Measurements from ENCODE around the gene TP53RK. TPM values are rescaled to one million over a fixed set of nuclear protein-coding genes. Genes with fewer than 3 reads are reported as not detected.

TP53RK gene
- polyA plus RNA-seq, 1 donor from 2014 or later, result 22.7 TPM

- TF ChIP-seq REST (IDR thresholded peaks at IDR 0.05; ENCODE audit: borderline replicate concordance), result no peak
- TF ChIP-seq POLR2AphosphoS5 (IDR thresholded peaks at IDR 0.05), result no peak
- TF ChIP-seq SMC3 (conservative IDR thresholded peaks at IDR 0.05; ENCODE audit: poor library complexity), result no peak
- no peak for TF ChIP-seq EP300 (conservative IDR thresholded peaks at IDR 0.05; ENCODE audit: poor library complexity, severe bottlenecking)
- TF ChIP-seq EZH2 (IDR thresholded peaks at IDR 0.05; ENCODE audit: borderline replicate concordance, insufficient read depth, low read length, poor library complexity, severe bottlenecking), result no peak
- TF ChIP-seq MXI1 (conservative IDR thresholded peaks at IDR 0.05; ENCODE audit: poor library complexity, severe bottlenecking), result no peak
- no peak for TF ChIP-seq TAF1 (IDR thresholded peaks at IDR 0.05; ENCODE audit: low read depth)
- TF ChIP-seq RAD21 (conservative IDR thresholded peaks at IDR 0.05), result no peak
- no peak for TF ChIP-seq CTCF (IDR thresholded peaks at IDR 0.05; ENCODE audit: poor library complexity, severe bottlenecking)
- H3F3A ChIP-seq (ENCODE audit: insufficient read depth, low read length, poor library complexity, severe bottlenecking), result no peaks in the 10 kb centered on the region
- no peak overlapping the region for H2AFZ ChIP-seq (ENCODE audit: low read depth, low read length)
- H4K20me1 ChIP-seq (ENCODE audit: insufficient read depth), result no peaks in the 10 kb centered on the region
- no peaks in the 10 kb centered on the region for H3K9me2 ChIP-seq (ENCODE audit: insufficient read depth, low read length)
- H3K9ac ChIP-seq (ENCODE audit: low read length), result no peak overlapping the region
- no peak overlapping the region for H3K4me2 ChIP-seq (ENCODE audit: low read length)
- no peak overlapping the region for H3K27ac ChIP-seq (ENCODE audit: low read length)
- no peaks in the 10 kb centered on the region for H3K79me2 ChIP-seq (replicated peaks; ENCODE audit: insufficient read depth, low read length)
- no peaks in the 10 kb centered on the region for H3K9me3 ChIP-seq (ENCODE audit: low read length)
- no peaks in the 10 kb centered on the region for H3K36me3 ChIP-seq (ENCODE audit: insufficient read depth, low read length)
- H3K27me3 ChIP-seq (ENCODE audit: insufficient read depth, low read depth, low read length), result peaks cover 19% of the 10 kb centered on the region
- H3K4me3 ChIP-seq (ENCODE audit: low read length), result no peak overlapping the region
These were observed 22.9 kb upstream of the TP53RK start for GRCh38 chr20:46712056-46712636.

GRCh38 chr20:46710153-46710913, 21.1 kb upstream of the TP53RK start:
- no peak overlapping the region for H3K27ac ChIP-seq (ENCODE audit: low read length)
- no peak overlapping the region for H3K4me3 ChIP-seq (ENCODE audit: low read length)
- H4K20me1 ChIP-seq (ENCODE audit: insufficient read depth), result no peaks in the 10 kb centered on the region
- H2AFZ ChIP-seq (ENCODE audit: low read depth, low read length), result no peak overlapping the region
- H3K27me3 ChIP-seq (ENCODE audit: insufficient read depth, low read depth, low read length), result peaks cover 19% of the 10 kb centered on the region
- TF ChIP-seq EZH2 (IDR thresholded peaks at IDR 0.05; ENCODE audit: borderline replicate concordance, insufficient read depth, low read length, poor library complexity, severe bottlenecking), result no peak
- no peak for TF ChIP-seq EP300 (conservative IDR thresholded peaks at IDR 0.05; ENCODE audit: poor library complexity, severe bottlenecking)
- no peak for TF ChIP-seq RAD21 (conservative IDR thresholded peaks at IDR 0.05)
- no peak for TF ChIP-seq TAF1 (IDR thresholded peaks at IDR 0.05; ENCODE audit: low read depth)
- TF ChIP-seq MXI1 (conservative IDR thresholded peaks at IDR 0.05; ENCODE audit: poor library complexity, severe bottlenecking), result no peak
- H3K9ac ChIP-seq (ENCODE audit: low read length), result no peak overlapping the region
- no peaks in the 10 kb centered on the region for H3K36me3 ChIP-seq (ENCODE audit: insufficient read depth, low read length)
- H3K4me2 ChIP-seq (ENCODE audit: low read length), result no peak overlapping the region
- H3K9me3 ChIP-seq (ENCODE audit: low read length), result no peaks in the 10 kb centered on the region
- H3F3A ChIP-seq (ENCODE audit: insufficient read depth, low read length, poor library complexity, severe bottlenecking), result no peaks in the 10 kb centered on the region
- H3K9me2 ChIP-seq (ENCODE audit: insufficient read depth, low read length), result no peaks in the 10 kb centered on the region
- H3K79me2 ChIP-seq (replicated peaks; ENCODE audit: insufficient read depth, low read length), result no peaks in the 10 kb centered on the region
